HCT116 (cell line): ENCODE data around the gene SPATA31E1. TPM values are rescaled to one million over a fixed set of nuclear protein-coding genes. Genes with fewer than 3 reads are reported as not detected.

Source experiments
- ATAC-seq: fragments of 200-7000 bp; cut with Tn5 transposase; 2 replicates; pipeline ENCODE4 v1.9.1; 2020; ENCODE audit warnings: mild to moderate bottlenecking, moderate library complexity
- BruUV-seq: library from RNA; stranded (reverse); fragments of 400-500 nt; replicated peaks from 2 replicates; lab custom pipeline; 2021; lab: Mats Ljungman, UMichigan
- CTCF ChIA-PET: fragments of 300-600 bp; sonication (Branson Sonifier 250); formaldehyde crosslinking; loops from one replicate; lab custom pipeline; 2021; ENCODE audit warnings: antibody characterized with exemption; lab: Charles Lee
- POLR2A ChIA-PET: fragments of 300-600, 350-600 bp; sonication (Branson Sonifier 250); formaldehyde crosslinking; loops from one replicate; lab custom pipeline; 2021; ENCODE audit warnings: antibody characterized with exemption; lab: Charles Lee
- RAD21 ChIA-PET, 2 experiments: fragments of 300-600 bp; sonication (Branson Sonifier 250); formaldehyde crosslinking; loops; one replicate each; lab custom pipeline; 2023; ENCODE audit warnings: low total read pairs in 2 of 2; ENCODE audit not compliant: uncharacterized antibody in 2 of 2, unreplicated experiment in 2 of 2, low non-redundant PET in 1 of 2; lab: Charles Lee
- DNase-seq: peaks from one replicate; pipeline ENCODE4 v3.0.0-alpha.2; 2010; ENCODE audit warnings: low read depth, low spot score
- H2AFZ ChIP-seq: fragments of 200-600 bp; shearing (Covaris generic), sonication (generic); 2 replicates; pipeline ENCODE4 v1.6.1; 2017; ENCODE audit warnings: low read depth, mixed run types, mixed read lengths, antibody characterized with exemption, low read length; ENCODE audit not compliant: poor library complexity, severe bottlenecking
- H3K27ac ChIP-seq: 2 replicates; pipeline ENCODE4 v1.5.1; 2012; ENCODE audit warnings: low read depth, low read length
- H3K27me3 ChIP-seq: fragments of 200-600 bp; sonication (generic); 2 replicates; pipeline ENCODE4 v1.6.1; 2016; ENCODE audit warnings: mixed run types, low read length, mixed read lengths; ENCODE audit not compliant: insufficient read depth
- H3K36me3 ChIP-seq, 2 experiments: fragments of 200-500 bp in 1 of 2; fragments of 200-600 bp in 1 of 2; sonication (Bioruptor generic) in 1 of 2; sonication (generic) in 1 of 2; 2 replicates each; pipeline versions ENCODE4 v1.5.1 to v1.6.1; 2014 to 2016; ENCODE audit warnings: low read length in 2 of 2, inconsistent platforms in 1 of 2, mixed read lengths in 1 of 2, mixed run types in 1 of 2; ENCODE audit not compliant: insufficient read depth in 2 of 2, control insufficient read depth in 1 of 2
- H3K4me1 ChIP-seq, 2 experiments: fragments of 200-600 bp in 1 of 2; sonication (generic) in 1 of 2; 2 replicates each; pipeline versions ENCODE4 v1.5.1 to v1.6.1; 2012 to 2017; ENCODE audit warnings: low read length in 2 of 2, inconsistent platforms in 1 of 2, mild to moderate bottlenecking in 1 of 2, mixed read lengths in 1 of 2, mixed run types in 1 of 2, moderate library complexity in 1 of 2; ENCODE audit not compliant: insufficient read depth in 2 of 2, control insufficient read depth in 1 of 2
- H3K4me2 ChIP-seq: fragments of 200-600 bp; sonication (generic); 2 replicates; pipeline ENCODE4 v1.6.1; 2017; ENCODE audit warnings: mixed run types, low read length, mixed read lengths
- H3K4me3 ChIP-seq, 2 experiments: fragments of 200-600 bp in 1 of 2; sonication (generic) in 1 of 2; replicated peaks in 1 of 2; 2 replicates each; pipeline ENCODE4 v1.5.1; 2011 to 2016; ENCODE audit warnings: low read length in 2 of 2, control low read depth in 1 of 2, low read depth in 1 of 2, mild to moderate bottlenecking in 1 of 2, mixed read lengths in 1 of 2, mixed run types in 1 of 2
- H3K79me2 ChIP-seq: fragments of 200-600 bp; sonication (generic); 2 replicates; pipeline ENCODE4 v1.6.1; 2017; ENCODE audit warnings: mild to moderate bottlenecking, mixed run types, low read length, moderate library complexity, mixed read lengths; ENCODE audit not compliant: insufficient read depth
- H3K9ac ChIP-seq: fragments of 200-600 bp; sonication (generic); 2 replicates; pipeline ENCODE4 v1.6.1; 2016; ENCODE audit warnings: low read length, mixed read lengths
- H3K9me2 ChIP-seq: fragments of 200-600 bp; sonication (generic), shearing (Covaris generic); 2 replicates; pipeline ENCODE4 v1.6.1; 2017; ENCODE audit warnings: mixed run types, mild to moderate bottlenecking, moderate library complexity; ENCODE audit not compliant: insufficient read depth
- H3K9me3 ChIP-seq, 2 experiments: fragments of 200-500 bp in 1 of 2; fragments of 200-600 bp in 1 of 2; sonication (Bioruptor generic) in 1 of 2; sonication (generic) in 1 of 2; 2 replicates each; pipeline ENCODE4 v1.6.1; 2014 to 2017; ENCODE audit warnings: low read length in 2 of 2, mixed read lengths in 2 of 2, inconsistent platforms in 1 of 2, low read depth in 1 of 2, mild to moderate bottlenecking in 1 of 2, mixed run types in 1 of 2, moderate library complexity in 1 of 2; ENCODE audit not compliant: control insufficient read depth in 1 of 2, insufficient read depth in 1 of 2
- H4K20me1 ChIP-seq: fragments of 200-600 bp; sonication (generic), shearing (Covaris generic); 2 replicates; pipeline ENCODE4 v1.6.1; 2017; ENCODE audit warnings: mixed run types, mild to moderate bottlenecking, moderate library complexity; ENCODE audit not compliant: insufficient read depth
- EZH2phosphoT487 ChIP-seq: fragments of 200-600 bp; IDR thresholded peaks from 2 replicates; pipeline ENCODE4 v1.6.1; 2018; ENCODE audit warnings: antibody characterized with exemption, borderline replicate concordance
- JUND ChIP-seq: IDR thresholded peaks from 2 replicates; pipeline ENCODE4 v1.6.1; 2012
- MAX ChIP-seq: IDR thresholded peaks from 2 replicates; pipeline ENCODE4 v1.6.1; 2012
- RAD21 ChIP-seq: IDR thresholded peaks from 2 replicates; pipeline ENCODE4 v1.6.1; 2012; ENCODE audit warnings: low read depth, mild to moderate bottlenecking
- SP1 ChIP-seq: IDR thresholded peaks from 2 replicates; pipeline ENCODE4 v1.6.1; 2012; ENCODE audit warnings: low read depth
- intact Hi-C: fragments of 100-400 bp; cut with micrococcal nuclease; formaldehyde crosslinking; loops from 2 replicates; pipeline ENCODE4 v1.10.0; 2022
- total RNA-seq: library from RNA; stranded (reverse); gene quantifications from one replicate; pipeline ENCODE4 v1.2.1, GENCODE V29; 2021; ENCODE audit not compliant: unreplicated experiment
- TF ChIP-seq, protein P1 (sequence below): IDR thresholded peaks from 2 replicates; pipeline ENCODE4 v1.6.1; 2012; ENCODE audit warnings: low read depth
- TF ChIP-seq, protein P2 (sequence below): IDR thresholded peaks from 2 replicates; pipeline ENCODE4 v1.6.1; 2012

SPATA31E1 gene
- total RNA-seq, 1 experiment from 2014 or later = not detected

- TF ChIP-seq, protein P1, sequence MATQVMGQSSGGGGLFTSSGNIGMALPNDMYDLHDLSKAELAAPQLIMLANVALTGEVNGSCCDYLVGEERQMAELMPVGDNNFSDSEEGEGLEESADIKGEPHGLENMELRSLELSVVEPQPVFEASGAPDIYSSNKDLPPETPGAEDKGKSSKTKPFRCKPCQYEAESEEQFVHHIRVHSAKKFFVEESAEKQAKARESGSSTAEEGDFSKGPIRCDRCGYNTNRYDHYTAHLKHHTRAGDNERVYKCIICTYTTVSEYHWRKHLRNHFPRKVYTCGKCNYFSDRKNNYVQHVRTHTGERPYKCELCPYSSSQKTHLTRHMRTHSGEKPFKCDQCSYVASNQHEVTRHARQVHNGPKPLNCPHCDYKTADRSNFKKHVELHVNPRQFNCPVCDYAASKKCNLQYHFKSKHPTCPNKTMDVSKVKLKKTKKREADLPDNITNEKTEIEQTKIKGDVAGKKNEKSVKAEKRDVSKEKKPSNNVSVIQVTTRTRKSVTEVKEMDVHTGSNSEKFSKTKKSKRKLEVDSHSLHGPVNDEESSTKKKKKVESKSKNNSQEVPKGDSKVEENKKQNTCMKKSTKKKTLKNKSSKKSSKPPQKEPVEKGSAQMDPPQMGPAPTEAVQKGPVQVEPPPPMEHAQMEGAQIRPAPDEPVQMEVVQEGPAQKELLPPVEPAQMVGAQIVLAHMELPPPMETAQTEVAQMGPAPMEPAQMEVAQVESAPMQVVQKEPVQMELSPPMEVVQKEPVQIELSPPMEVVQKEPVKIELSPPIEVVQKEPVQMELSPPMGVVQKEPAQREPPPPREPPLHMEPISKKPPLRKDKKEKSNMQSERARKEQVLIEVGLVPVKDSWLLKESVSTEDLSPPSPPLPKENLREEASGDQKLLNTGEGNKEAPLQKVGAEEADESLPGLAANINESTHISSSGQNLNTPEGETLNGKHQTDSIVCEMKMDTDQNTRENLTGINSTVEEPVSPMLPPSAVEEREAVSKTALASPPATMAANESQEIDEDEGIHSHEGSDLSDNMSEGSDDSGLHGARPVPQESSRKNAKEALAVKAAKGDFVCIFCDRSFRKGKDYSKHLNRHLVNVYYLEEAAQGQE = no peak
- TF ChIP-seq EZH2phosphoT487 (no peak), SP1 (no peak), JUND (no peak)
Observed at GRCh38 chr9:87864915-87865314, 17.8 kb upstream of the SPATA31E1 start (continued).

GRCh38 chr9:87865626-87866025 is 17.1 kb upstream of the SPATA31E1 start:
- ChIA-PET RAD21 (no interaction called here), CTCF (no interaction called here), POLR2A (no interaction called here)
- Histone ChIP-seq H3K9me3 (no peaks in the 10 kb centered on the region), H3K27ac (no peak overlapping the region), H3K4me1 (peaks cover 3 to 29% of the 10 kb centered on the region in 2 experiments; a peak in 3 of 4 replicates), H2AFZ (no peak overlapping the region), H3K27me3 (no peaks in the 10 kb centered on the region), H3K9ac (no peak overlapping the region), H3K79me2 (no peaks in the 10 kb centered on the region), H3K4me2 (no peak overlapping the region), H3K36me3 (no peaks in the 10 kb centered on the region), H4K20me1 (no peaks in the 10 kb centered on the region), H3K9me2 (no peaks in the 10 kb centered on the region), H3K4me3 (no peak overlapping the region)
- BruUV-seq = no TSS peak
- intact Hi-C loops = no loop called here
- no peak for DNase-seq
- ATAC-seq = no peak
- no peak for TF ChIP-seq MAX
- no peak for TF ChIP-seq RAD21
- TF ChIP-seq, protein P2, sequence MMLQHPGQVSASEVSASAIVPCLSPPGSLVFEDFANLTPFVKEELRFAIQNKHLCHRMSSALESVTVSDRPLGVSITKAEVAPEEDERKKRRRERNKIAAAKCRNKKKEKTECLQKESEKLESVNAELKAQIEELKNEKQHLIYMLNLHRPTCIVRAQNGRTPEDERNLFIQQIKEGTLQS = no peak
- TF ChIP-seq EZH2phosphoT487 = no peak
